SK-N-SH (cell line): ENCODE measurements around the gene IL1RAP. TPM values are rescaled to one million over a fixed set of nuclear protein-coding genes. Genes with fewer than 3 reads are reported as not detected.

ENCODE experiments used
- CTCF ChIA-PET: fragments of 300-600, 350-600 bp; formaldehyde crosslinking; extraction: SDS; loops from one replicate; lab custom pipeline; 2021; lab: Yijun Ruan, JAX
- POLR2A ChIA-PET: fragments of 350-600 bp; sonication (Branson Sonifier 250); formaldehyde crosslinking; extraction: SDS; loops from one replicate; lab custom pipeline; 2020; ENCODE audit warnings: antibody characterized with exemption, inconsistent platforms; lab: Yijun Ruan, JAX
- DNase-seq: peaks from one replicate; pipeline ENCODE4 v3.0.0; 2012
- H2AFZ ChIP-seq: fragments of 200-600 bp; sonication (generic); 2 replicates; pipeline ENCODE4 v1.8.1; 2016; ENCODE audit warnings: antibody characterized with exemption, mild to moderate bottlenecking, low read depth
- H3F3A ChIP-seq: fragments of 200-600 bp; sonication (generic); replicated peaks from 2 replicates; pipeline ENCODE3; 2016; ENCODE audit warnings: antibody characterized with exemption, mild to moderate bottlenecking; ENCODE audit not compliant: insufficient read depth
- H3K27ac ChIP-seq, 2 experiments: fragments of 200-500 bp in 1 of 2; fragments of 200-600 bp in 1 of 2; sonication (Bioruptor generic) in 1 of 2; sonication (generic), shearing (Covaris generic) in 1 of 2; 2 replicates each; pipeline versions ENCODE4 v1.5.1 to v1.6.1; 2014 to 2016; ENCODE audit warnings: low read depth in 2 of 2, inconsistent platforms in 1 of 2, low read length in 1 of 2, mild to moderate bottlenecking in 1 of 2, mixed read lengths in 1 of 2
- H3K27me3 ChIP-seq: fragments of 200-600 bp; sonication (generic), shearing (Covaris generic); 2 replicates; pipeline ENCODE4 v1.6.1; 2016; ENCODE audit warnings: mixed run types; ENCODE audit not compliant: insufficient read depth
- H3K36me3 ChIP-seq, 2 experiments: fragments of 200-500 bp in 1 of 2; fragments of 200-600 bp in 1 of 2; sonication (Bioruptor generic) in 1 of 2; sonication (generic) in 1 of 2; replicated peaks in 1 of 2; 2 replicates each; pipeline versions ENCODE3 to v1.5.1; 2014 to 2016; ENCODE audit warnings: low read length in 1 of 2, mild to moderate bottlenecking in 1 of 2; ENCODE audit not compliant: insufficient read depth in 2 of 2, control insufficient read depth in 1 of 2
- H3K4me1 ChIP-seq, 2 experiments: fragments of 200-500 bp in 1 of 2; fragments of 200-600 bp in 1 of 2; sonication (Bioruptor generic) in 1 of 2; sonication (generic), shearing (Covaris generic) in 1 of 2; 2 replicates each; pipeline versions ENCODE4 v1.5.1 to v1.6.1; 2014 to 2016; ENCODE audit warnings: low read depth in 1 of 2, low read length in 1 of 2, mixed run types in 1 of 2; ENCODE audit not compliant: insufficient read depth in 2 of 2, control insufficient read depth in 1 of 2
- H3K4me2 ChIP-seq: fragments of 200-600 bp; sonication (generic), shearing (Covaris generic); 2 replicates; pipeline ENCODE4 v1.6.1; 2017; ENCODE audit warnings: mixed run types
- H3K4me3 ChIP-seq, 2 experiments: fragments of 200-500 bp in 1 of 2; fragments of 200-600 bp in 1 of 2; sonication (Bioruptor generic) in 1 of 2; sonication (generic), shearing (Covaris generic) in 1 of 2; 2 replicates each; pipeline versions ENCODE4 v1.5.1 to v1.8.1; 2014 to 2016; ENCODE audit warnings: low read depth in 2 of 2, inconsistent platforms in 1 of 2, low read length in 1 of 2, mild to moderate bottlenecking in 1 of 2, mixed read lengths in 1 of 2, moderate library complexity in 1 of 2
- H3K79me2 ChIP-seq: fragments of 200-600 bp; sonication (generic); 2 replicates; pipeline ENCODE4 v1.8.1; 2017; ENCODE audit warnings: mild to moderate bottlenecking; ENCODE audit not compliant: insufficient read depth
- H3K9ac ChIP-seq: fragments of 200-600 bp; sonication (generic); 2 replicates; pipeline ENCODE4 v1.6.1; 2017; ENCODE audit warnings: mixed run types
- H3K9me2 ChIP-seq: fragments of 200-600 bp; sonication (generic); 2 replicates; pipeline ENCODE4 v1.6.1; 2017; ENCODE audit warnings: mixed run types
- H3K9me3 ChIP-seq: fragments of 200-600 bp; sonication (generic); 2 replicates; pipeline ENCODE4 v1.6.1; 2017; ENCODE audit warnings: mixed run types, mild to moderate bottlenecking, moderate library complexity
- H4K20me1 ChIP-seq: fragments of 200-600 bp; sonication (generic); 2 replicates; pipeline ENCODE4 v1.6.1; 2017; ENCODE audit warnings: mild to moderate bottlenecking, mixed run types; ENCODE audit not compliant: insufficient read depth
- CTCF ChIP-seq: fragments of 200-600 bp; sonication (generic); IDR thresholded peaks from 2 replicates; pipeline ENCODE4 v1.6.1; 2017; ENCODE audit warnings: antibody characterized with exemption, mild to moderate bottlenecking, moderate library complexity
- ELF1 ChIP-seq: IDR thresholded peaks from 2 replicates; pipeline ENCODE4 v1.4.0; 2012
- EZH2phosphoT487 ChIP-seq: fragments of 200-600 bp; sonication (generic); IDR thresholded peaks from 2 replicates; pipeline ENCODE4 v1.6.1; 2017; ENCODE audit warnings: low read depth, mixed run types, mild to moderate bottlenecking, antibody characterized with exemption, moderate library complexity, borderline replicate concordance
- FOXM1 ChIP-seq: IDR thresholded peaks from 2 replicates; pipeline ENCODE4 v1.4.0; 2012; ENCODE audit warnings: low read depth, mild to moderate bottlenecking
- GABPA ChIP-seq: IDR thresholded peaks from 2 replicates; pipeline ENCODE4 v1.4.0; 2012; ENCODE audit warnings: low read depth, mild to moderate bottlenecking
- JUND ChIP-seq: IDR thresholded peaks from 2 replicates; pipeline ENCODE4 v1.4.0; 2012
- MAX ChIP-seq: IDR thresholded peaks from 2 replicates; pipeline ENCODE4 v1.4.0; 2012; ENCODE audit warnings: low read depth
- MEF2A ChIP-seq: IDR thresholded peaks from 2 replicates; pipeline ENCODE4 v1.4.0; 2012; ENCODE audit warnings: low read depth, borderline replicate concordance
- PBX3 ChIP-seq: IDR thresholded peaks from 2 replicates; pipeline ENCODE4; 2012
- RCOR1 ChIP-seq: fragments of 150-350 bp; IDR thresholded peaks from 2 replicates; pipeline ENCODE4 v1.6.1; 2017; ENCODE audit warnings: antibody characterized with exemption, low read length
- RFX5 ChIP-seq: IDR thresholded peaks from 2 replicates; pipeline ENCODE4 v1.6.1; 2012; ENCODE audit warnings: mild to moderate bottlenecking, improper control_type of control experiment, low read length
- RXRA ChIP-seq: IDR thresholded peaks from 2 replicates; pipeline ENCODE4 v1.4.0; 2012; ENCODE audit warnings: low read depth, mild to moderate bottlenecking, borderline replicate concordance
- SIN3A ChIP-seq: IDR thresholded peaks from 2 replicates; pipeline ENCODE4 v1.6.1; 2012; ENCODE audit warnings: low read depth, mild to moderate bottlenecking, low read length, moderate library complexity, borderline replicate concordance
- SMC3 ChIP-seq: IDR thresholded peaks from 2 replicates; pipeline ENCODE4 v1.6.1; 2012; ENCODE audit warnings: low read depth, low read length, improper control_type of control experiment
- TCF12 ChIP-seq: IDR thresholded peaks from 2 replicates; pipeline ENCODE4 v1.4.0; 2012
- TEAD4 ChIP-seq: IDR thresholded peaks from 2 replicates; pipeline ENCODE4 v1.4.0; 2012; ENCODE audit warnings: mild to moderate bottlenecking, borderline replicate concordance; ENCODE audit not compliant: insufficient read depth
- USF2 ChIP-seq: fragments of 150-350 bp; IDR thresholded peaks from 2 replicates; pipeline ENCODE4 v1.6.1; 2017; ENCODE audit warnings: antibody characterized with exemption, low read length, low read depth, borderline replicate concordance
- YY1 ChIP-seq: IDR thresholded peaks from 2 replicates; pipeline ENCODE4 v1.4.0; 2012; ENCODE audit warnings: low read depth, mild to moderate bottlenecking
- ZBTB33 ChIP-seq: IDR thresholded peaks from 2 replicates; pipeline ENCODE4 v1.4.0; 2012; ENCODE audit warnings: low read depth, borderline replicate concordance
- WGBS: methylation state at CpG from one replicate; pipeline ENCODE4 v1.1.6; 2017; ENCODE audit warnings: low lambda C conversion rate; 5-methylcytosine and 5-hydroxymethylcytosine counted together
- polyA plus RNA-seq, 3 experiments: library from polyadenylated mRNA; depleted of rRNA; stranded (reverse); fragments of >200 nt; gene quantifications; 2 replicates each; pipeline ENCODE4 v1.2.3, GENCODE V29; 2012

Gene IL1RAP
- polyA plus RNA-seq, 1 of the 3 experiments (the other 2 are of a cell fraction), result 7.6 TPM

- Histone ChIP-seq H4K20me1 (no peaks in the 10 kb centered on the region), H3K9me2 (no peaks in the 10 kb centered on the region), H2AFZ (no peak overlapping the region), H3K9ac (no peak overlapping the region), H3K79me2 (no peaks in the 10 kb centered on the region), H3F3A (no peaks in the 10 kb centered on the region), H3K36me3 (no peaks in the 10 kb centered on the region), H3K4me2 (no peak overlapping the region), H3K4me3 (no peak overlapping the region), H3K27me3 (no peaks in the 10 kb centered on the region), H3K27ac (no peak overlapping the region), H3K4me1 (peaks cover 0 to 12% of the 10 kb centered on the region in 2 experiments; a peak in 1 of 4 replicates), H3K9me3 (no peaks in the 10 kb centered on the region)
- TF ChIP-seq CTCF, result no peak
- TF ChIP-seq YY1, result no peak
- no peak for TF ChIP-seq JUND
- TF ChIP-seq GABPA, result no peak
- TF ChIP-seq MEF2A, result no peak
- DNase-seq, result no peak
- CTCF ChIA-PET, result no interaction called here
- POLR2A ChIA-PET, result no interaction called here
- 71% methylated on average over 1 of the region's 1 CpG for WGBS
These were observed 101.1 kb downstream of the IL1RAP start for GRCh38 chr3:190615060-190615384.

GRCh38 chr3:190615607-190616006 is 101.7 kb downstream of the IL1RAP start:
- no peak overlapping the region for H3K27ac ChIP-seq
- H3K9me3 ChIP-seq, result no peaks in the 10 kb centered on the region
- H3K4me2 ChIP-seq, result no peak overlapping the region
- H3K36me3 ChIP-seq, result no peaks in the 10 kb centered on the region
- H4K20me1 ChIP-seq, result no peaks in the 10 kb centered on the region
- no peak overlapping the region for H2AFZ ChIP-seq
- H3K9me2 ChIP-seq, result no peaks in the 10 kb centered on the region
- CTCF ChIA-PET, result interaction anchor here (0.6 kb wide), 1 partner anchor 82 kb away, joined by 3 read pairs; no protein-coding TSS in a partner anchor
- peaks cover 0 to 12% of the 10 kb centered on the region in 2 experiments; a peak in 1 of 4 replicates for H3K4me1 ChIP-seq
- POLR2A ChIA-PET, result no interaction called here
- no peaks in the 10 kb centered on the region for H3K79me2 ChIP-seq
- no peak overlapping the region for H3K9ac ChIP-seq
- H3F3A ChIP-seq, result no peaks in the 10 kb centered on the region
- DNase-seq, result no peak
- H3K27me3 ChIP-seq, result no peaks in the 10 kb centered on the region
- 22% methylated on average over 1 of the region's 1 CpG for WGBS
- H3K4me3 ChIP-seq, result no peak overlapping the region
- TF ChIP-seq FOXM1, result no peak
- no peak for TF ChIP-seq MEF2A
- TF ChIP-seq USF2, result no peak
- TF ChIP-seq RXRA, result no peak
- TF ChIP-seq GABPA, result no peak
- no peak for TF ChIP-seq PBX3
- no peak for TF ChIP-seq TCF12
- TF ChIP-seq MAX, result no peak
- no peak for TF ChIP-seq TEAD4
- no peak for TF ChIP-seq EZH2phosphoT487
- no peak for TF ChIP-seq CTCF
- TF ChIP-seq ZBTB33, result no peak
- no peak for TF ChIP-seq RCOR1
- TF ChIP-seq RFX5, result no peak
- TF ChIP-seq SMC3, result no peak
- TF ChIP-seq SIN3A, result no peak
- no peak for TF ChIP-seq ELF1
